22Rv1 (cell line): Measurements from ENCODE around the gene IQGAP2.

Experiments used
- H3K27ac ChIP-seq: fragments of 450-650 bp; 2 replicates; pipeline ENCODE4 v1.5.1; 2017
- ZFX ChIP-seq: fragments of 450-650 bp; IDR thresholded peaks from 2 replicates; pipeline ENCODE4 v1.6.1; 2017; ENCODE audit warnings: antibody characterized with exemption, borderline replicate concordance
- TF ChIP-seq, protein P1 (sequence below): fragments of 450-650 bp; IDR thresholded peaks from 2 replicates; pipeline ENCODE4 v1.5.1; 2017; ENCODE audit warnings: mild to moderate bottlenecking

Gene IQGAP2

GRCh38 chr5:76637490-76637889, 234.4 kb downstream of the IQGAP2 start:
- H3K27ac ChIP-seq = no peak overlapping the region
- TF ChIP-seq, protein P1, sequence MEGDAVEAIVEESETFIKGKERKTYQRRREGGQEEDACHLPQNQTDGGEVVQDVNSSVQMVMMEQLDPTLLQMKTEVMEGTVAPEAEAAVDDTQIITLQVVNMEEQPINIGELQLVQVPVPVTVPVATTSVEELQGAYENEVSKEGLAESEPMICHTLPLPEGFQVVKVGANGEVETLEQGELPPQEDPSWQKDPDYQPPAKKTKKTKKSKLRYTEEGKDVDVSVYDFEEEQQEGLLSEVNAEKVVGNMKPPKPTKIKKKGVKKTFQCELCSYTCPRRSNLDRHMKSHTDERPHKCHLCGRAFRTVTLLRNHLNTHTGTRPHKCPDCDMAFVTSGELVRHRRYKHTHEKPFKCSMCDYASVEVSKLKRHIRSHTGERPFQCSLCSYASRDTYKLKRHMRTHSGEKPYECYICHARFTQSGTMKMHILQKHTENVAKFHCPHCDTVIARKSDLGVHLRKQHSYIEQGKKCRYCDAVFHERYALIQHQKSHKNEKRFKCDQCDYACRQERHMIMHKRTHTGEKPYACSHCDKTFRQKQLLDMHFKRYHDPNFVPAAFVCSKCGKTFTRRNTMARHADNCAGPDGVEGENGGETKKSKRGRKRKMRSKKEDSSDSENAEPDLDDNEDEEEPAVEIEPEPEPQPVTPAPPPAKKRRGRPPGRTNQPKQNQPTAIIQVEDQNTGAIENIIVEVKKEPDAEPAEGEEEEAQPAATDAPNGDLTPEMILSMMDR = no peak
- TF ChIP-seq ZFX = no peak

GRCh38 chr5:76638479-76638878, 235.4 kb downstream of the IQGAP2 start:
- TF ChIP-seq, protein P1 = no peak
- no peak for TF ChIP-seq ZFX
- no peak overlapping the region for H3K27ac ChIP-seq

DNA sequence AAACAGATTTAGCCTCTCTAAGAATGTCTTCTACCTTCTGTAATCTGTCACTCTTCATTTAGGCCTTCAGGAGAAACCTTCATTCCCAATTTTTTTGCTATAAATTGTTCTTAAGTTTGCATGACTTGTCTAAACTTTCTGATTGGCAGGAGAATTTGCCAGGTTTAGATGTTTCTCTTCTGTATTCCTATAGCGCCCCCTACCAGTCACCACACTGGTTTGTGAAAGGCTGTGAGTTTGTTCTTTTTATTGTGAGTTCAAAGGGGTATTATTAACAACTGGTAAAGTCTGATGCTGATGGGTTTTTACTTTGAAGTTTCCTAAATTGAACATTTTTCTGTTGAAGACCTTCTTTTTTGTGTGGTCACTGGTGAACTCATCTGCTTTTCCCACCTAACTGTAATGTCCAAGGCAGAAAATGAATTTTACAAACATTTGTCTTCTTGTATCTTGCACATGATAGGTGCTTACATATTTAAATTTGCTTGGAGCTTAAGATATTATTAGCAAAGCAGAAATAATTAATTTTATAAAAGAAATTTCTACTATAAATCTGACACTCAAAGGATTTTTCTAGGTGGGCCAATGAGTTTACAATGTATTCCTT, 238.5 kb downstream of the IQGAP2 start:
- TF ChIP-seq, protein P1 = peak; percentile 84
- no peak for TF ChIP-seq ZFX
- no peak overlapping the region for H3K27ac ChIP-seq

GRCh38 chr5:76642390-76643040, 239.4 kb downstream of the IQGAP2 start:
- H3K27ac ChIP-seq = no peak overlapping the region
- TF ChIP-seq, protein P1 = no peak
- no peak for TF ChIP-seq ZFX

DNA sequence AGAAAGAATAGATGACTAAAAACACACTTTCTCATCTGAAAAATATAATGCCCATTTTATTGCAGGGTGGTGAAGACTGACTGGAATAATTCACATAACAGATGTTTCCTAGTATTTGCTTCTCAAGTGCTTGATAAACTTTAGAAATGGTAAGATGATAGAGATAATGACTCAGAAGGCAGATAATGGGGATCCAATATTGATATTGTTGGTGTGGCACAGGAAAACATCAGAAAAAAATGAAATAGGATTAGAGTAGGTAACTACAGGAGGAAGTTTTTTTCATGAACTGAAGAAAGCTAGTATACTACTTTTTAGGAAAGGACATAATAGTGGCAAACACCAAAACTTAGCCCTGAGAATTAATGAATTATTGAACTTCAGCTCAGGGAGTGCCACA, 240.3 kb downstream of the IQGAP2 start:
- TF ChIP-seq ZFX = no peak
- TF ChIP-seq, protein P1 = no peak
- H3K27ac ChIP-seq = no peak overlapping the region

DNA sequence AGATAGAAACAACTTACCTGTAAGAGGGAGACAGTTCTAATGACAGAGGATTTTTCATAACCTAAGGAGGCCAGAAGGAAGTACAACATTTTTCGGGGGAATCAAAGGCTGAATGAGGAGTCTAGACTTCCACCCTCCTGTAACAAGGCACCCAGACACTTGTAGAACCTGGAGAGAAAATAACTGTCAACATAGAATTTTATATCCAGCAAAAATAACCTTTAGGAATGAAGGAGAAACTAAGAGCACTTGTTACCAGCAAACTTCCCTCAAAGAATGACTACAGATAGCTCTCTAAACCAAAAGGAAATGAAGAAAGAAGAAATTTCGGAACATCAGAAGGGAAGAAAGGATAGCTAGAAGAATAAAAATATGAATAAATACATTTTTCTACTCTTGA, 246.1 kb downstream of the IQGAP2 start:
- no peak for TF ChIP-seq ZFX
- TF ChIP-seq, protein P1 = no peak
- H3K27ac ChIP-seq = no peak overlapping the region

DNA sequence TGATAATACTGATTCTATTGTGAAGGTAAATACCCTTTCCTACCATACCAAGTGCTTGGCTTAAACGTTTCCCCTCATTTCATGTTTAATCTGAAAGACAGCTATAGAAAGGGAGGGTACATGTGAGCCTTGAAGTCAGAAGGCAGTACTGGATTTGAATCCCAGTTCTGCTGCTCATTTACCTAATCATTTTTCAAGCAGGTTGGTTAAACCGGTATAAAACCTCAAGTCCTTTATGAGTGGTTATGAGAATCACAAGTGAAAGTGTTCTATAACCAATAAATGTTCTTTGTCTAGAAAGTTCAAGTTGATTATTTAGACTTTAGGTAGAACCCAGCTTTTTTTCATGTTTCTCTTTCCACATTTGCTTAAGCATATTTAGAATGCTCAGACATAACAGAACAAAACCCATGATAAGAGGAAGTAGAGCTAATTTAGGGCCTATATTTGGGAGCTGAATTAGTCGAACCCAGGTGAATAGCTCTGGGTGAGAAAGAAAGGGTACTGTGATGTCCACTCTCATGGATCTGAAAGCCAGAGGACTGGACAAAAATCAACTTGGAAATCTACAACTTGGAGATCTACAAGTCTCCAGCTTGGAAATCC, 249.8 kb downstream of the IQGAP2 start:
- TF ChIP-seq, protein P1 = no peak
- TF ChIP-seq ZFX = no peak
- H3K27ac ChIP-seq = no peak overlapping the region
